Measurements from ENCODE around the gene TIAM1.
"Not testable (repeated sequence)": the region's sequence is repeated elsewhere in the genome, so short reads cannot be mapped to it uniquely, and the experiment has no call there.

Gene TIAM1

GRCh38 chr21:31234936-31235335 lies 109.1 kb downstream of the TIAM1 start:
- Histone ChIP-seq H3K4me2 (ENCODE audit: insufficient read depth, low read length) (no peak overlapping the region), H3K79me2 (ENCODE audit: insufficient read depth, low read length) (no peaks in the 10 kb centered on the region), H3K27me3 (ENCODE audit: insufficient read depth, low read length, poor library complexity) (no peaks in the 10 kb centered on the region), H4K20me1 (ENCODE audit: insufficient read depth, low read length) (peaks cover 3% of the 10 kb centered on the region; the same call in 1 of the 2 replicates), H3K4me3 (ENCODE audit: low read depth in 1 of 2, low read length in 2 of 2) (no peak overlapping the region), H3K9me3 (ENCODE audit: insufficient read depth, low read length, severe bottlenecking) (no peaks in the 10 kb centered on the region), H3K4me1 (ENCODE audit: insufficient read depth, low read length) (peaks cover 17% of the 10 kb centered on the region), H3K27ac (ENCODE audit: low read length) (no peak overlapping the region), H3K9ac (ENCODE audit: low read depth, low read length) (no peak overlapping the region), H2AFZ (ENCODE audit: low read depth, low read length) (no peak overlapping the region), H3K36me3 (ENCODE audit: insufficient read depth, low read length) (peaks cover under 1% of the 10 kb centered on the region; the same call in 1 of the 2 replicates)
- no peak for TF ChIP-seq EZH2 (IDR thresholded peaks at IDR 0.05; ENCODE audit: borderline replicate concordance, low read depth, low read length, severe bottlenecking)
- TF ChIP-seq, protein P1, sequence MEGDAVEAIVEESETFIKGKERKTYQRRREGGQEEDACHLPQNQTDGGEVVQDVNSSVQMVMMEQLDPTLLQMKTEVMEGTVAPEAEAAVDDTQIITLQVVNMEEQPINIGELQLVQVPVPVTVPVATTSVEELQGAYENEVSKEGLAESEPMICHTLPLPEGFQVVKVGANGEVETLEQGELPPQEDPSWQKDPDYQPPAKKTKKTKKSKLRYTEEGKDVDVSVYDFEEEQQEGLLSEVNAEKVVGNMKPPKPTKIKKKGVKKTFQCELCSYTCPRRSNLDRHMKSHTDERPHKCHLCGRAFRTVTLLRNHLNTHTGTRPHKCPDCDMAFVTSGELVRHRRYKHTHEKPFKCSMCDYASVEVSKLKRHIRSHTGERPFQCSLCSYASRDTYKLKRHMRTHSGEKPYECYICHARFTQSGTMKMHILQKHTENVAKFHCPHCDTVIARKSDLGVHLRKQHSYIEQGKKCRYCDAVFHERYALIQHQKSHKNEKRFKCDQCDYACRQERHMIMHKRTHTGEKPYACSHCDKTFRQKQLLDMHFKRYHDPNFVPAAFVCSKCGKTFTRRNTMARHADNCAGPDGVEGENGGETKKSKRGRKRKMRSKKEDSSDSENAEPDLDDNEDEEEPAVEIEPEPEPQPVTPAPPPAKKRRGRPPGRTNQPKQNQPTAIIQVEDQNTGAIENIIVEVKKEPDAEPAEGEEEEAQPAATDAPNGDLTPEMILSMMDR (IDR thresholded peaks at IDR 0.05; ENCODE audit: borderline replicate concordance, extremely low read depth, low read length, poor library complexity, severe bottlenecking), result no peak
- ATAC-seq (ENCODE audit: insufficient read depth, low read depth) (no peak), DNase-seq (no peak)

DNA sequence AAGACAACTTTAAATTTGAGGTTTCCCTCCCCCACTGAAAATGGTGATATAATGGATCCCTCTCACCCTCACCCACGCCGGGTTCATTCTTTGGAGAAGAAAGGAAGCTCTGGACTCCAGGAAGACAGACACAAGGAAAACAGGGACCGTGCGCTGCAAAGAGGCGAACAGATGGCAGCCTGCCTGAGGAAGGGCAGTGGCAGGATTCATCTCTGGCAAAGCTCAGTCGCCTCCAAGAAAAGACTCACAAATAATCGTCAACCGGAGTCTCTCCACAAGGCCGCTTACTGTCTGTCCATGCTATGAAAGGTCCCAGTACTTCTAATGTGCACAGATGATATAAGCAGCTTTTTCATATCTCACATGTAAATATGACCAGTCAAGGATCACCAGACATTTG lies 110.3 kb downstream of the TIAM1 start:
- peaks cover 17% of the 10 kb centered on the region for H3K4me1 ChIP-seq (ENCODE audit: insufficient read depth, low read length)
- DNase-seq (no peak), ATAC-seq (ENCODE audit: insufficient read depth, low read depth) (no peak)
- no peak overlapping the region for H3K4me3 ChIP-seq (ENCODE audit: low read depth in 1 of 2, low read length in 2 of 2)
- no peaks in the 10 kb centered on the region for H3K27me3 ChIP-seq (ENCODE audit: insufficient read depth, low read length, poor library complexity)
- H3K27ac ChIP-seq (ENCODE audit: low read length), result no peak overlapping the region
- no peaks in the 10 kb centered on the region for H3K79me2 ChIP-seq (ENCODE audit: insufficient read depth, low read length)
- H2AFZ ChIP-seq (ENCODE audit: low read depth, low read length), result no peak overlapping the region
- H4K20me1 ChIP-seq (ENCODE audit: insufficient read depth, low read length), result peaks cover 3% of the 10 kb centered on the region; the same call in 1 of the 2 replicates
- no peak for TF ChIP-seq EZH2 (IDR thresholded peaks at IDR 0.05; ENCODE audit: borderline replicate concordance, low read depth, low read length, severe bottlenecking)
- TF ChIP-seq, protein P1 (IDR thresholded peaks at IDR 0.05; ENCODE audit: borderline replicate concordance, extremely low read depth, low read length, poor library complexity, severe bottlenecking), result no peak
- H3K9ac ChIP-seq (ENCODE audit: low read depth, low read length), result no peak overlapping the region
- H3K4me2 ChIP-seq (ENCODE audit: insufficient read depth, low read length), result no peak overlapping the region
- no peaks in the 10 kb centered on the region for H3K36me3 ChIP-seq (ENCODE audit: insufficient read depth, low read length)
- H3K9me3 ChIP-seq (ENCODE audit: insufficient read depth, low read length, severe bottlenecking), result no peaks in the 10 kb centered on the region

- H3K79me2 ChIP-seq (ENCODE audit: insufficient read depth, low read length), result no peaks in the 10 kb centered on the region
- H3K27ac ChIP-seq (ENCODE audit: low read length), result no peak overlapping the region
- H3K27me3 ChIP-seq (ENCODE audit: insufficient read depth, low read length, poor library complexity), result no peaks in the 10 kb centered on the region
- no peak overlapping the region for H3K9ac ChIP-seq (ENCODE audit: low read depth, low read length)
- peaks cover 3% of the 10 kb centered on the region; the same call in 1 of the 2 replicates for H4K20me1 ChIP-seq (ENCODE audit: insufficient read depth, low read length)
- TF ChIP-seq, protein P1 (IDR thresholded peaks at IDR 0.05; ENCODE audit: borderline replicate concordance, extremely low read depth, low read length, poor library complexity, severe bottlenecking), result no peak
- no peak for TF ChIP-seq EZH2 (IDR thresholded peaks at IDR 0.05; ENCODE audit: borderline replicate concordance, low read depth, low read length, severe bottlenecking)
- no peak overlapping the region for H2AFZ ChIP-seq (ENCODE audit: low read depth, low read length)
- no peaks in the 10 kb centered on the region for H3K36me3 ChIP-seq (ENCODE audit: insufficient read depth, low read length)
- H3K9me3 ChIP-seq (ENCODE audit: insufficient read depth, low read length, severe bottlenecking), result no peaks in the 10 kb centered on the region
- H3K4me3 ChIP-seq (ENCODE audit: low read depth in 1 of 2, low read length in 2 of 2), result no peak overlapping the region
- H3K4me1 ChIP-seq (ENCODE audit: insufficient read depth, low read length), result peaks cover 17% of the 10 kb centered on the region
- H3K4me2 ChIP-seq (ENCODE audit: insufficient read depth, low read length), result no peak overlapping the region
- ATAC-seq (ENCODE audit: insufficient read depth, low read depth), result no peak
- no peak for DNase-seq
These were observed 111.7 kb downstream of the TIAM1 start for GRCh38 chr21:31232344-31232743.

GRCh38 chr21:31230937-31231336 lies 113.1 kb downstream of the TIAM1 start:
- TF ChIP-seq, protein P1 (IDR thresholded peaks at IDR 0.05; ENCODE audit: borderline replicate concordance, extremely low read depth, low read length, poor library complexity, severe bottlenecking), result no peak
- no peak for TF ChIP-seq EZH2 (IDR thresholded peaks at IDR 0.05; ENCODE audit: borderline replicate concordance, low read depth, low read length, severe bottlenecking)
- Histone ChIP-seq H3K4me3 (ENCODE audit: low read depth in 1 of 2, low read length in 2 of 2) (no peak overlapping the region), H3K9me3 (ENCODE audit: insufficient read depth, low read length, severe bottlenecking) (no peaks in the 10 kb centered on the region), H2AFZ (ENCODE audit: low read depth, low read length) (no peak overlapping the region), H3K36me3 (ENCODE audit: insufficient read depth, low read length) (no peaks in the 10 kb centered on the region), H3K27ac (ENCODE audit: low read length) (no peak overlapping the region), H3K9ac (ENCODE audit: low read depth, low read length) (no peak overlapping the region), H3K27me3 (ENCODE audit: insufficient read depth, low read length, poor library complexity) (no peaks in the 10 kb centered on the region), H3K4me1 (ENCODE audit: insufficient read depth, low read length) (peaks cover 3% of the 10 kb centered on the region; the same call in 1 of the 2 replicates), H3K4me2 (ENCODE audit: insufficient read depth, low read length) (no peak overlapping the region), H3K79me2 (ENCODE audit: insufficient read depth, low read length) (no peaks in the 10 kb centered on the region), H4K20me1 (ENCODE audit: insufficient read depth, low read length) (no peaks in the 10 kb centered on the region)
- DNase-seq, result no peak
- no peak for ATAC-seq (ENCODE audit: insufficient read depth, low read depth)

DNA sequence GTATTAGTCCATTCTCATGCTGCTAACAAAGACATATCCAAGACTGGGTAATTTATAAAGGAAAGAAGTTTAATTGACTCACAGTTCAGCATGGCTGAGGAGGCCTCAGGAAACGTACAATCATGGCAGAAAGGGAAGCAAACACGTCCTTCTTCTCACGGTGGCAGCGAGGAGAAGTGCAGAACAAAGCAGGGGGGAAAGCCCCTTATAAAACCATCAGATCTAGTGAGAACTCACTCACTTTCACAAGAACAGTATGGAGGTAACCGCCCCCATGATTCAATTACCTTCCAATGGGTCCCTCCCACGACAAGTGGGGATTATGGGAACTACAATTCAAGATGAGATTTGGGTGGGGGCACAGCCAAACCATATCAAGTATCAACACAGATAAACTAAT lies 115.3 kb downstream of the TIAM1 start:
- H2AFZ ChIP-seq (ENCODE audit: low read depth, low read length); H3K4me3 ChIP-seq (ENCODE audit: low read depth in 1 of 2, low read length in 2 of 2); H3K79me2 ChIP-seq (ENCODE audit: insufficient read depth, low read length); ATAC-seq (ENCODE audit: insufficient read depth, low read depth); H3K4me1 ChIP-seq (ENCODE audit: insufficient read depth, low read length); H3K36me3 ChIP-seq (ENCODE audit: insufficient read depth, low read length); H4K20me1 ChIP-seq (ENCODE audit: insufficient read depth, low read length); H3K9ac ChIP-seq (ENCODE audit: low read depth, low read length); H3K27me3 ChIP-seq (ENCODE audit: insufficient read depth, low read length, poor library complexity); H3K4me2 ChIP-seq (ENCODE audit: insufficient read depth, low read length); DNase-seq; H3K27ac ChIP-seq (ENCODE audit: low read length); H3K9me3 ChIP-seq (ENCODE audit: insufficient read depth, low read length, severe bottlenecking): not testable (repeated sequence)

All from DND-41 (cell line).